ENCODE measurements around the gene SLC37A1. TPM values are rescaled to one million over a fixed set of nuclear protein-coding genes. Genes with fewer than 3 reads are reported as not detected.

Gene SLC37A1
- total RNA-seq, 2 donors from 2014 or later: 2.0 to 5.0 TPM

- TF ChIP-seq, protein P1, sequence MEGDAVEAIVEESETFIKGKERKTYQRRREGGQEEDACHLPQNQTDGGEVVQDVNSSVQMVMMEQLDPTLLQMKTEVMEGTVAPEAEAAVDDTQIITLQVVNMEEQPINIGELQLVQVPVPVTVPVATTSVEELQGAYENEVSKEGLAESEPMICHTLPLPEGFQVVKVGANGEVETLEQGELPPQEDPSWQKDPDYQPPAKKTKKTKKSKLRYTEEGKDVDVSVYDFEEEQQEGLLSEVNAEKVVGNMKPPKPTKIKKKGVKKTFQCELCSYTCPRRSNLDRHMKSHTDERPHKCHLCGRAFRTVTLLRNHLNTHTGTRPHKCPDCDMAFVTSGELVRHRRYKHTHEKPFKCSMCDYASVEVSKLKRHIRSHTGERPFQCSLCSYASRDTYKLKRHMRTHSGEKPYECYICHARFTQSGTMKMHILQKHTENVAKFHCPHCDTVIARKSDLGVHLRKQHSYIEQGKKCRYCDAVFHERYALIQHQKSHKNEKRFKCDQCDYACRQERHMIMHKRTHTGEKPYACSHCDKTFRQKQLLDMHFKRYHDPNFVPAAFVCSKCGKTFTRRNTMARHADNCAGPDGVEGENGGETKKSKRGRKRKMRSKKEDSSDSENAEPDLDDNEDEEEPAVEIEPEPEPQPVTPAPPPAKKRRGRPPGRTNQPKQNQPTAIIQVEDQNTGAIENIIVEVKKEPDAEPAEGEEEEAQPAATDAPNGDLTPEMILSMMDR (IDR thresholded peaks at IDR 0.05): no peak
- H3K27me3 ChIP-seq: no peaks in the 10 kb centered on the region
- no peaks in the 10 kb centered on the region for H3K36me3 ChIP-seq
- no peak overlapping the region for H3K27ac ChIP-seq
- no peak overlapping the region for H3K4me3 ChIP-seq
- no peaks in the 10 kb centered on the region for H3K4me1 ChIP-seq
- H3K9me3 ChIP-seq: no peaks in the 10 kb centered on the region
- DNase-seq (ENCODE audit: low spot score): peak; percentile 36
Measured at GRCh38 chr21:42476388-42477331, 37.0 kb upstream of the SLC37A1 start.

- H3K9me3 ChIP-seq: no peaks in the 10 kb centered on the region
- no peak overlapping the region for H3K27ac ChIP-seq
- DNase-seq (ENCODE audit: low spot score): no peak
- H3K36me3 ChIP-seq: no peaks in the 10 kb centered on the region
- no peak overlapping the region for H3K4me3 ChIP-seq
- TF ChIP-seq, protein P1 (IDR thresholded peaks at IDR 0.05): no peak
- no peaks in the 10 kb centered on the region for H3K27me3 ChIP-seq
- H3K4me1 ChIP-seq: no peaks in the 10 kb centered on the region
Measured at GRCh38 chr21:42478504-42478903, 35.1 kb upstream of the SLC37A1 start.

DNA sequence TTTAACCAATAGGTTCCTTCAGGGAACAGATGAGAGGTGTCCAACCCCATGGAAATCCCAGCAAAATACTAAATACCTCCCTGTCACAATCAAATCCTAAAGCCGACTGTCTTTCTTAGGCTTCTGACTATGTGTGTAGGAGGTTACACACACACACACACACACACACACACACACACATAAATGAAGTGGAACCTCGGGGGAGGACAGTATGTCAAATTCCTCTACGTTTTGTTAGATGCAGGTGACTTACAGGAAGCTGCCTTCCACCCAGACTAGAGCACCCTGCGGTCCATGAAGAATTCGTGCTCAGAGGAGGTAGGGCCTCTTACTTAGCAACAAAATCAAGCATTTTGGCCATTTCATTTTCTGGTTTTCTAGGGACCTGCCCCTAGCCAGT is 34.1 kb upstream of the SLC37A1 start:
- Histone ChIP-seq H3K36me3 (no peaks in the 10 kb centered on the region), H3K27me3 (no peaks in the 10 kb centered on the region), H3K4me3 (no peak overlapping the region), H3K4me1 (no peaks in the 10 kb centered on the region), H3K9me3 (no peaks in the 10 kb centered on the region), H3K27ac (no peak overlapping the region)
- no peak for DNase-seq (ENCODE audit: low spot score)
- TF ChIP-seq, protein P1 (IDR thresholded peaks at IDR 0.05): no peak

DNA sequence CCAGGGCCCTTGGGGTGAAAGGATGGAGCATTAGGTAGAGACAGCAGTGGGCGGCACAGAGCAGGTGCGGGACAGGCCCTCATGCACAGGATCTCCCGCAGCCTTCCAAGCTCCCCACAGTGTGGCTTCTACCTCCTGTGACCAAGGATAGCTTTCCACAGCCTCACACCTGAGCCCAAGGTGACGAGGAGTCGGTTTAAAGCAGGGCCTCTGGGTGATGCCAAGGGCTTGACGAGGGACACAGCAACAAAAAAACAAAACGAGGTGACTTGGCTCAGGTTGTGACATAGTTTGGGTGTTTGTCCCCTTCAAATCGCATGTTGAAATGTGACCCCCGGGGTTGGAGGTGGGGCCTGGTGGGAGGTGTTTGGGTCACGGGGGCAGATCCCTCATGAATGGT is 32.9 kb upstream of the SLC37A1 start:
- no peaks in the 10 kb centered on the region for H3K36me3 ChIP-seq
- no peak overlapping the region for H3K4me3 ChIP-seq
- DNase-seq (ENCODE audit: low spot score): peak; percentile 34
- H3K9me3 ChIP-seq: no peaks in the 10 kb centered on the region
- TF ChIP-seq, protein P1 (IDR thresholded peaks at IDR 0.05): no peak
- H3K27ac ChIP-seq: no peak overlapping the region
- no peaks in the 10 kb centered on the region for H3K27me3 ChIP-seq
- H3K4me1 ChIP-seq: no peaks in the 10 kb centered on the region

GRCh38 chr21:42481169-42481568 is 32.5 kb upstream of the SLC37A1 start:
- Histone ChIP-seq H3K36me3 (no peaks in the 10 kb centered on the region), H3K27ac (no peak overlapping the region), H3K4me3 (no peak overlapping the region), H3K9me3 (no peaks in the 10 kb centered on the region), H3K27me3 (no peaks in the 10 kb centered on the region), H3K4me1 (no peaks in the 10 kb centered on the region)
- TF ChIP-seq, protein P1 (IDR thresholded peaks at IDR 0.05): no peak
- no peak for DNase-seq (ENCODE audit: low spot score)

All from right atrium auricular region (tissue), 2 donors.